Inferior parietal cortex (tissue), 1 donor: ENCODE data around the gene NEXN.

Experiments
- DNase-seq: peaks from one replicate; pipeline ENCODE4 v3.0.0-alpha.2; 2016; ENCODE audit errors: extremely low spot score

The NEXN gene

DNA sequence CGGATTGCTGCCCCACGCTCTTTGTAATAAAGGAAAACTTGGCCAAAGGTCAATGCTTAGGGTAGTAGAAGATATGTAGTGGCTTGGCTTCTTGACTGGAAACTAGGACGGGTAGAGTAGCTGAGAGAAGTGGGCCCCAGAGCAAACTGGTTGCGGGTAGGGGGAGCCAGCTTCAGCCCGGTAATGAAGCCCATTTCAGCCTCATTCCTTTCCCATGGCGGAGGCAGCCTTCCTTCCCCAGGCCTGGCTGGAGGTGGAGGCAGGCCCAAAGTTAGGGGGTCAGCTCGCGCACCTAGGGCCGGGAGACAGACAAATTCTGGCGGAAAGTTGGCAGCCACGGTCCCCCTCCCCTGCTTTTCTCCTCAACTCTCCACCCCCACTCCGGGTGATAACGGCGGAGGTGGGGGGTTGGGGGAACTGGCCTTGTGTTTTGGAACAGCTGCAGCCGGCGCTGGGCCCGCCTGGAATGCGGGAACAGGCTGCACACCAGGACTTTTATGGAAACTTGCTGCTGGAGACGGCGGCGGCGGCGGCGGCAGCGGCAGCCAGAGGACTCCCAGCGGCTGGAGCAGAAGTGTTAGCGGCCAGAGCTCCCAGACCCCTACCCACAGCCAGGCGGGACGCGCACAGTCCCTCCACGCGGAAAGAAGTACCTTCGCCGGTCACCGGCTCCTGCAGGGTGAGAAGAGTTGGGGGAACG is at the start of gene NEXN:
Gene NEXN, plus strand, starts transcription at position 544 of the 700 bp plus-strand sequence. CDS start 27,483 bp downstream, outside the sequence.
- DNase-seq, result peak; percentile 19

DNA sequence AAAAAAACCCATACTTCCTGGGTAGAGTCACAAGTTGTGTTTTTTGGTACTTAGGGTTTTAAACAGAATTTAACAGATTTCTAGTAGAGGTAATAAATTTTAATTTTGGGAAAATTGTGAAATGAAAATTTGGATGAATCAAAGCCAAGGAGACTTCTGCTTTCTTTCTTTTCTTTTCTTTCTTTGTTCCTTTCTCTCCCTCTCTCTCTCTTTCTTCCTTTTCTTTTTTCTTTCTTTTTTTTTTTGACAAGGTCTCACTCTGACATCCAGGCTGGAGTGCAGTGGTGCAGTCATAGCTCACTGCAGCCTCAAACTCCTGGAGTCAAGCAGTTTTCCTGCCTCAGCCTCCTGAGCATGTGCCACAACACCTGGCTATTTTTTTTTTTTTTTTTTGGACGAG is 46.9 kb upstream of the NEXN start:
- DNase-seq, result no peak

- DNase-seq, result no peak
Observed at GRCh38 chr1:77845951-77846350, 42.5 kb upstream of the NEXN start.

GRCh38 chr1:77846966-77847365 is 41.5 kb upstream of the NEXN start:
- DNase-seq, result no peak

GRCh38 chr1:77847621-77848080 is 40.8 kb upstream of the NEXN start:
- DNase-seq, result no peak

DNA sequence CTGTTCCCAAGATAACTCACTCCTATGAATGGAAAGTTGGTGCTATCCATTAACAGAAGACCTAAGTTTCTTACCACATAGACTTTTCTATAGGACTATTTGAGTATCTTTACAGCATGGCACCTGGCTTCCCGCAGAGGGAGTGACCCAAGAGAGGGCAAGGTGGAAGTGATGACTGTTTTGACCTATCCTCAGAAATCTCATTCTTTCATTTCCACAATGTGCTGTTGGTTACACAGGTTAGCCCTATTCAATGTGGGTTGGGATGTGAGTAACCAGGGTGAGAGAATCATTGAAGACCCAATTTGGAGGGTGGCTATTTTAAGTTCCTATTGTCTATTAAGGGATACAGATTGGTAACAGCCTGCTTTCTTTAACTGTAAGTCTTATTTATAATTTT is 38.3 kb upstream of the NEXN start:
- no peak for DNase-seq

GRCh38 chr1:77857552-77857951 is 30.9 kb upstream of the NEXN start:
- DNase-seq, result no peak

DNA sequence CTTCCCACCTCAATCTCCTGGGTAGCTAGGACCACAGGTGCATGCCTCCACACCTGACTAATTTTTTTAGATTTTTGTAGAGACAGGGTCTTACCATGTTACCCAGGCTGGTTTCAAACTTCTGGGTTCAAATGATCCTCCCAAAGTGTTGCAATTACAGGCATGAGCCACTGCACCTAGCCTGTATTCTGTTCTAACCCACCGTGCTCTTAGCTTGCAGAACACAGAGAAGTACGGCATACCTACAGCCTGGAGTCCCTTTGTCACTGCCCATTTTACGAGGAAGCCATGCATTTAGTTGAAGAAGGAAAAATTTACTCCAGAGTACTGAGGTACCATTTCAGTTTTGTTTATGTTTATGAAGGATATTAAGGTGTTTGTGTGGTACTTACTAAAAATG is 29.7 kb upstream of the NEXN start:
- DNase-seq, result no peak

GRCh38 chr1:77859248-77859647 is 29.2 kb upstream of the NEXN start:
- DNase-seq, result no peak

DNA sequence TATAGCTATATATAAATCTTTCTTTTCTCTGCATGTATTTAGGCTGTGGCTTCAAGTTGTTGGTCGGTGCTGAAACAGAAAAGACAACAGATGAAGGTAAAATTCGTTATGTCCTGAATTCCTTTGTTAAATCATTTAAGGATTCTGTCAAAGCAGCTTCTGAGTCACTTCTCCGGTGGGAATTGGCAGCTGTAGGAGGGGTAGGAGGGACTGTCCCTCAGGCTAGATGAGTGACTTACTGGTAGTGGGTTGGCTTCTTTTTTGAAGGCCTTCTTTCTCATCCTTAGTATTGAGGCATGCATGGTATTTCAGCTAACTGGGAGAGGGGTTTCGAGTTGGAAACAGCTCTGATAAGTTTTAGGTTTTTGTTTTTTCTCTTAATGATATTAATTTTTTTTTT is 22.1 kb upstream of the NEXN start:
- no peak for DNase-seq

- DNase-seq, result no peak
Observed at GRCh38 chr1:77872645-77873044, 15.8 kb upstream of the NEXN start.

DNA sequence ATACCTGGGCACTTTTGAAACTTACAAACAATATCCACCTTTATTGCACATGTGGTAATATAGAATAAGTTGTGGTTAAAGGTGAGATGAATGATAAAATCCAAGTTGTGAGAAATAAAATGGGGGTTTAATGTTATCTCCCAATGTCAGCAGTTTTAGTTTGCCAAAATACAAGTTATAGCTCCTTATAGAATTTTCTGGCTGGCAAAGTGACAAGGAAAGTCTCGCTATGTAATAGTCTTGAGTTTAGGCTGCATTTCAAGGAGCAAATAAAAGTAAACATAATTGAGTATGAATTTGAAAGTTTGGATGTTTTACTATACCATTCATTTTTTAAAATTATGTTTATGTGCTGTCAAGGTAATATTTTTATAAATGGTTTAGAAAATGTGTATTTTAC is 15.0 kb upstream of the NEXN start:
- DNase-seq, result no peak

DNA sequence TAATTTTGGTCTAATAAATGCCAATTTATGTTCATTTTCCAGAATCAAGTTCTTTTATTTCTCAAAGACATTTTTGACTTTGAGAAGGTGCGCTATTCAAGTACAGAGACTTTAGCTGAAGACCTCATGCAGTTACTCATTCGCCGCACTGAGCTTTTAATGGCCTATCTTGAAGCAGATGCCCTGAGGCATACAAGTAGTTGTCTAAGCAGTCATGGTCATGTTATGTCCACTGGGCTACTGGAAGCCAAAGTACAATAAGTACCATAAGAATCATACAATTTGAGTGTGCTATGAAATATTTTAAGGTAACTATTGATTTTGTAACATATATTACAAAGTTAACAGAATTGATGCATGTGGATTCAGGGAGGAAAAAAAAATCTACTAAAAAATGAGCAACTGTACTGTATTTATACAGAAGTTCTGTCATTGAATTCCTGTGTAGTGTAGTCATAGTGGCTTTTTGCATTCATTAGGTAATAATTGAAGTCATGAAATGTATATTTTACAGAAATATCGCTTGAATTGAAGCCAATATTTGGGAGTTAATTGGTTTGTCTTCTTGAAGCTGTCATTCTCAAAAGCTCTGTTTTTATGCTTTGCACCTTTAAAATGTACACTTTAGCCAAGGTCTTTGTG is 13.5 kb upstream of the NEXN start:
- DNase-seq, result no peak

DNA sequence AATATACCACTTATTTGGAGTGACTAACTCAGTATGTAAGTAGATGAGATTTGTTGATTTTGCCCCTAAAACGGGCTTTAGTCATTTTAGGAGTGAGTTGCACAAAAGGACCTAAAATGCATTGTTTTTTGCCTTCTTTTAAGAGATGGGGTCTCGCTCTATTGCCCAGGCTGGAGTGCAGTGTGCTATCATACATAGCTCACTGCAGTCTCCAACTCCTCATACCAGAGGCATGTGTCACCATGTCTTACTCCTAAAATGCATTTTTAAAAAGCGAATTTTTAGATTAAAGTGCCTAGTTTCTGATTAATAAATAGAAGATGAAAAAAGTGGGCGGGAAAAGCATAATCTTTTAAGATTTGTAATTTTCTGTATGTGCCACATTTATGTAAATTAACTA is 11.5 kb upstream of the NEXN start:
- no peak for DNase-seq

DNA sequence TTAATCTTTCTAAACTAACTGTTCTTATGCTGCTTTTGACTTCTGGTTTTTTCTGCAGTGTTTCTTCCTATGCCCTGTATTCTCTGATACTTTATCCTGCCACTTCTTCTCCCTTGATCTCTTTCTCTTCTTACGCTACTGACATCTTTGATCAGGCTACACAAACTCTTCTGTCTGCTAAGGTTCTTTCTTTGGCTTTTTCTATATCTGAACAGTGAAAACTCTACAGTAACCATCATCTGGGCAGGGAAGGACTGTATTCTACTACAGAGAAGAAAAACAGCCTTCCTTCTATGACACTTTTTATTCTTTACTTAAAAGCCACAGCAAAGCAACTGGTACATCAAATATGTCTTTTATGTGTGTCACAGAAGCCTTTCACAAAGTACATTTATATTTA is 7.4 kb upstream of the NEXN start:
- DNase-seq, result no peak

DNA sequence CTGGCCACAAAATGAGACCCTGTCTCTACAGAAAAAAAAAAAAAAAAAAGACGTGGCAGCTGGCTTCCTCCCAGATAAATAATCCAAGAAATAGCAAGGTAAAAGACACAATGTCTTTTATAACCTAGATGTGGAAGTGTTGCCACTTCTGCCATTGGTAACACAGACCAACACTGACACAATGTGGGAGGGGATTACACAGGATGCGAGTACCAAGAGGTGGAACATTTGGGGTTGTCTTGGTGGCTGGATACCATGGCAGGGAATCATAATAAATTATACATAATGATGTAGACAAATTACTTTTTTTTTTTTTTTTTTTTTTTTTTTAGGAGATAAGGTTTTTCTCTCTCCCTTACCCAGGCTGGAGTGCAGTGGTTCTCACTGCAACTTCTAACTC is 6.0 kb upstream of the NEXN start:
- DNase-seq, result no peak

DNA sequence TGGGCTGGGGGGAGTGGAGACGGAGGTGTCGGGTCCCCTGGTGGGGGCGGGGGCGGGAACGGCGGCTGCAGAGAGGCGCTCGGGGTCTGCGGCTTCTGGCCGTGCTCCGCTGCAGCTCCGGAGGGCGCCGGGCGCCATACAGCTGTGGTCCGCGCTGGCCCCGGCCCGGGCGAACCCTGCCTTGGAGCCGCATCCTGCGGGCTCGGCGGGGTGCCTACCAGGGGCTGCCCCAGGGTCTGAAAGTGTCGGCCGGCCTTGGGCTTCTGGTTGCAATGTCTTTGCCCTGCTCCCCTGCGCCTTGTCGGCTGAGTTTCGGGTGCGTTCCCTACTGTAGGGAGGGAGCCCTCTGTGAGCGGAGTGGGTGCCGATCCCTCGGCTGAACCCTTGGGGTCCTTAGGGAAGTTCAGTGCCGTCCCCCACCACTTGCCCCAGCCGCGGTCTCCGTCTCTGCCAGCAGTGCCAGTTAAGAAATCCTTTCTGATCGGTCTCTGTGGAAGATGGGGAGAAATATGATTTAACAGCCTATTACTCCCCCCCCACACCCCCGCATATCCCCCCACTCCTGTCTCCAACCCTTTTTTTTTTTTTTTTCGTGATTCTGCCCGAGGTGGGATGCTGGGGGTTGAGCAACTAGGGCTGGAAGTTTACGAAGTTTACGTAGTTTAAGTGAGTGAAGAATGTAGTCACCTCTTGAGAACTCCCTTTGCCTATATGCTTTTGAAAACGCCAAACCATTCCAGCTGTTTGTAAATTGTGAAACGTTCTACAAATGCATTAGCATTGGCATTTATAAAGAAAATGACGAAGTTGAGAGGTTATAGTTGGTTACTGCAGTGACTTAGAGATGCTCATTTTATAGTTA is 588 bp downstream of the NEXN start:
- DNase-seq, result no peak

- no peak for DNase-seq
Observed at GRCh38 chr1:77889671-77890070, 1.2 kb downstream of the NEXN start.

DNA sequence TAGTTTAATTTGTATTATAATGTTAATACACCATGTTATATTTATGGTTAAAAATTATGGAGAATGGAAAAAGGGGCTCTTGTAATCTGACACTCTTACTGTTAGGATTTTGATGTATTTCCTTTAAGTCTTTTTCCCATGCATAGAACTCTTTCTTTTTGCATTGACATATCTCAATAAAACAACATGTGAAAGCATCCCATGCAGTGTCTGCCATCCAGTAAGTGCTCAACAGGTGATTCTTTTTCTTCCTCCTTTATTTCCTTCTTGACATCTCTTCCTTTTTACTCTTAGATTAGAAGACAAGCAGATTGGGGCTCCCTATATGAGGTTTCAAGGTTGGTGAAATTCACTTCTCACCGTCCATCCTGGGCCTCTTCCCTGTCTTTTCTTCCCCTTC is 2.8 kb downstream of the NEXN start:
- no peak for DNase-seq

DNA sequence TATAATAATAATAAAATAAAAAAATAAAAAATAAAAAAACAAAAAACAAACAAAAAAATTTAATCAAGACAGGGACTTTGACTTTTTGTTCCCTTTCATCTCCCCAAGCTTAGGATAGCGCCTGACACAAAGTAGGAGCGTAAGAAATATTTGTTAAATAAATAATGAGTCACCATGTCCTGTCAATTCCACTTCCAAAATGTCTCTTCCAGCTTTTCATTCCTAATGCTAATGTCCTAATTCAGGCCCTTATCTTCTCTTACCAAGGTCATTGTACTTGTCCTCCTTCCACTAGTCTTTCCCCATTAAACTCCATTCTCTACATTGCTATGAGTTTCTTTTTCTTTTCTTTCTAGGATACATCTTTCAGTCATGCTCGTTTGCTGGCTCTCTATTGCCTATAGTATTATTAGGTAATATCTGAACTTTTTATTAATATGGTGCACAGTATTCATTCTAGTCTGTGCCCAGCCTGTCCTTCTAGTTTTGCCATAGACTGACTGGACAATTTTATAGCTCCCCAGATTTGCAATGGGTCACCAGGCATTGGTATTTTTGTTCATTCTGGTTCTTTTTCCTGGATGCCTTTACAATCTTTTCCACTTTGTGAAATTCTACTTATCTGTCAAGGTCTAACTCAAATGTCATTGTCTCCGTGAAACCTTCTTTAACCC is 11.4 kb downstream of the NEXN start:
- no peak for DNase-seq

DNA sequence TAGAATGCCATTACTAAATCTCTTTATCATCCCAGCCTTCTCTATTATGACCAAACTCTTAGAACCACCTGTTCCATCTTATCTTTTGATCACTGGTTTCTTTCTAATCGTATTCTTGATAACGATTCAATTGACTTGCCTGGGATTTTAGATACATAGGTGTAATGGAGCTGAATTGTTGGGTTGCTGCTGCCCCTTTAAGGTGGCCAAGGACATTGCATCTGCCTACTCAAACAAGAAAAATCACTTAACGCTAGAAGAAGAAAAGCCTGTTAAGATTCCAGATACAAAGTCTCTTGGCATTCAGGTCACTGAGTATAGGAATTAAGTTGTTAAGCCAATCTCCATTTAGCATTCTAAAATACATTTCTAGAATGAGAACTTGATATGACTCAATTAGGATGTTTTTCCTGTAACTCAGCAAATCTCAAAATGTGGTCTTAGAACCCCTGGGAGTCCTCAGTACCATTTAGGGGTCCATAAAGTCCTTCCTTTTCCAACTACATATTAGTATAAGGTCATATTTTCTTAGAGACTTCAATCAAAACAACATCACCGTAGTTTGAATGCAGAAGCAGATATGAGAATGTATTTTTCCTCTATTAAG is 12.4 kb downstream of the NEXN start:
- DNase-seq, result peak; percentile 64

DNA sequence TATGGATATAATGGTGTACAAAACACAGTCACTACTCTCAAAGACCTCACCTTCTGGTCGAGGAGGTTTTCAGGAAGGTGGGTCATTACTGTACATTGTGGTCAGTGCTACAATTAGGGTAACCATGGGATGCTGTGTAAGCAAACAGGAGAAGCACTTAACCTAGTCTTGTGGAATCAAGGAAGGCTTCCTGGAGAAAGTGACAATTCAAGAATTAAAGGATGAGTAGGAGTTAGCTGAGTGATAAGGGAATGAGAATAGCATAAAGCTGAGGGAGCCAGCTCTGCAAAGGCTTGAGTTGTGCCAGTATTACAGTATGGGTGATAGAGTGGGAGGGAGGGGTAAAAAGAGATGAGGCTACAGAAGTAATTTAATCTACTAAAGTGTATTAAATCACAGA is 17.2 kb downstream of the NEXN start:
- DNase-seq, result no peak
